Pancreas (tissue), 10 donors: ENCODE results near the gene POT1. TPM values are rescaled to one million over a fixed set of nuclear protein-coding genes. Genes with fewer than 3 reads are reported as not detected.

Experiments
- ATAC-seq, 4 donors: fragments of 200-7000 bp; cut with Tn5 transposase; one replicate each; pipeline versions ENCODE4 v1.8.0 to v1.9.1; 2020; ENCODE audit warnings: mild to moderate bottlenecking in 4 of 4, moderate library complexity in 4 of 4
- DNase-seq, 6 donors: peaks; one replicate each; pipeline ENCODE4 v3.0.0-alpha.2; 2020
- FAIRE-seq: peaks from 2 replicates; lab custom pipeline; 2012; peaks lifted over from hg19 to GRCh38; lab: Jason Lieb, UNC
- H3K27ac ChIP-seq, 4 donors: fragments of 200-600 bp; sonication (generic); 1 replicate in 3 of 4; 2 replicates in 1 of 4; pipeline versions ENCODE4 v1.5.0 to v1.8.0; 2020
- H3K27me3 ChIP-seq, 4 donors: fragments of 200-600 bp; one replicate each; pipeline ENCODE4 v1.8.0; 2021
- H3K36me3 ChIP-seq, 3 donors: fragments of 200-600 bp; sonication (generic) in 1 of 3; one replicate each; pipeline versions ENCODE4 v1.5.0 to v1.8.0; 2020 to 2021
- H3K4me1 ChIP-seq, 3 donors: fragments of 200-600 bp; one replicate each; pipeline ENCODE4 v1.8.0; 2021
- H3K4me3 ChIP-seq, 4 donors: fragments of 200-600 bp; sonication (generic) in 2 of 4; one replicate each; pipeline versions ENCODE4 v1.5.0 to v1.8.0; 2020 to 2021
- H3K9me3 ChIP-seq, 4 donors: fragments of 200-600 bp; one replicate each; pipeline ENCODE4 v1.8.0; 2021
- WGBS, 2 donors: extraction: QIAGEN DNeasy Blood & Tissue Kit; methylation state at CpG; one replicate each; pipeline ENCODE4 v1.1.7; 2013; 5-methylcytosine and 5-hydroxymethylcytosine counted together
- intact Hi-C, 3 donors: fragments of 100-400 bp; cut with DNase I; formaldehyde crosslinking; loops; one replicate each; pipeline versions ENCODE4 v1.11.1 to v1.14.2; 2022
- polyA plus RNA-seq, 2 donors: library from polyadenylated mRNA; stranded (reverse); fragments of 200-250 nt; gene quantifications; one replicate each; pipeline ENCODE4 v1.2.3, GENCODE V29; 2013
- total RNA-seq, 6 donors: library from RNA; stranded (reverse); fragmentation: NEBNext Ultra II Directional in 4 of 6; extraction: Animal tissue kit (Norgen Biotek cat#: 25700) in 4 of 6; gene quantifications; one replicate each; pipeline versions ENCODE4 v1.2.1 to v1.2.4, GENCODE V29; 2021 to 2023
- TF ChIP-seq, protein P1 (sequence below), 4 donors: fragments of 200-600 bp; sonication (generic) in 3 of 4; IDR thresholded peaks; one replicate each; pipeline versions ENCODE4 v1.5.0 to v1.8.0; 2021; ENCODE audit warnings: antibody characterized with exemption in 4 of 4
- donor health status: healthy with polysubstance abuse.
- donor health status: DM: no; HTN: no; CAD: no; lungs with moderate emphysema.
- donor health status: DM: no; HTN: no; CAD: no.
- donor health status: control.
- donor health status: control.
- donor health status: Bipolar disorder and iron deficiency.
- donor health status: DM: yes; HTN: yes; CAD: no.
- donor health status: DM: no; HTN: no; CAD: no.
- donor health status: DM: no; HTN: no; CAD: no.
- donor health status: DM: yes; HTN: yes; CAD: no.

Gene POT1
- total and polyA plus RNA-seq, 8 donors, result 2.5 to 9.8 (median 7.2) TPM

DNA sequence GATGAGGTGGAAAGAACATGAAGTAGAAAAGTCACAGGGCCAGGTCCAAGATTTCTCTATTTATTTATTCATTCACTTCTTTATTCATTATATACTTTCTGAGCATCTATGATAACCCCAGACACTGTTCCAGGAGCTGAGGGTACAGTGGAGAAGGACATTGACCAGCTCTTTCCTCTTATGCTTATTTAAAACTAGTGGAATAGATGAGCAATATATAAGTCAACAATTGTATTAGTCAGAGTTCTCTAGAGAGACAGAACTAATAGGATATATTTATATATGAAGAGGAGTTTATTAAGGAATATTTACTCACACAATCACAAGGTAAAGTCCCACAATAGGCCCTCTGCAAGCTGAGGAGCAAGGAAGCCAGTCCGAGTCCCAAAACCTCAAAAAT, 149.0 kb downstream of the POT1 start:
- H3K36me3 ChIP-seq, result no peaks in the 10 kb centered on the region

DNA sequence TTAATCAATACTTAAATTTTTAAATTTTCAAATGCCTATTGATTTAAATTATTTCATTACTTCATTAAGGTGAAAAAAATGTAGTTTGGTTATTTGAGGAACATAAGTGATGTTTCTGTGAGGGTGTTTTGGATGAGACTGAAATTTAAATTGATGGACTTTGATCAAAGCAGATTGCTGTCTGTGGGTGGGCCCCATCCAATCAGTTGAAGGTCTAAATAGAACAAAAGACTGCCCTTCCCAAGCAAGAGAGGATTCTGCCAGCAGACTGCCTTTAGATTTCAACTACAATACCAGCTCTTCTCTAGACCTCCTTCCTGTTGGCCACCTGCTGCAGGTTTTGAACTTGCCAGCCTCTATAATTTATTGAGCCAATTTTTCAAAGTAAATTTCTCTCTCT, 149.6 kb downstream of the POT1 start:
- H3K4me1 ChIP-seq, result no peaks in the 10 kb centered on the region
- H3K27me3 ChIP-seq, result no peaks in the 10 kb centered on the region
- H3K27ac ChIP-seq, result no peak overlapping the region
- intact Hi-C loops, result no loop called here
- no peak for ATAC-seq
- H3K4me3 ChIP-seq, result no peak overlapping the region
- no peaks in the 10 kb centered on the region for H3K9me3 ChIP-seq
- no peak for FAIRE-seq
- TF ChIP-seq, protein P1, sequence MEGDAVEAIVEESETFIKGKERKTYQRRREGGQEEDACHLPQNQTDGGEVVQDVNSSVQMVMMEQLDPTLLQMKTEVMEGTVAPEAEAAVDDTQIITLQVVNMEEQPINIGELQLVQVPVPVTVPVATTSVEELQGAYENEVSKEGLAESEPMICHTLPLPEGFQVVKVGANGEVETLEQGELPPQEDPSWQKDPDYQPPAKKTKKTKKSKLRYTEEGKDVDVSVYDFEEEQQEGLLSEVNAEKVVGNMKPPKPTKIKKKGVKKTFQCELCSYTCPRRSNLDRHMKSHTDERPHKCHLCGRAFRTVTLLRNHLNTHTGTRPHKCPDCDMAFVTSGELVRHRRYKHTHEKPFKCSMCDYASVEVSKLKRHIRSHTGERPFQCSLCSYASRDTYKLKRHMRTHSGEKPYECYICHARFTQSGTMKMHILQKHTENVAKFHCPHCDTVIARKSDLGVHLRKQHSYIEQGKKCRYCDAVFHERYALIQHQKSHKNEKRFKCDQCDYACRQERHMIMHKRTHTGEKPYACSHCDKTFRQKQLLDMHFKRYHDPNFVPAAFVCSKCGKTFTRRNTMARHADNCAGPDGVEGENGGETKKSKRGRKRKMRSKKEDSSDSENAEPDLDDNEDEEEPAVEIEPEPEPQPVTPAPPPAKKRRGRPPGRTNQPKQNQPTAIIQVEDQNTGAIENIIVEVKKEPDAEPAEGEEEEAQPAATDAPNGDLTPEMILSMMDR (IDR thresholded peaks at IDR 0.05), result no peak
- no peaks in the 10 kb centered on the region for H3K36me3 ChIP-seq
- no peak for DNase-seq

More for the DNA sequence above, 149.0 kb downstream of the POT1 start:
- no peak overlapping the region for H3K27ac ChIP-seq
- TF ChIP-seq, protein P1 (IDR thresholded peaks at IDR 0.05), result no peak
- no peaks in the 10 kb centered on the region for H3K9me3 ChIP-seq
- DNase-seq, result no peak
- no peaks in the 10 kb centered on the region for H3K4me1 ChIP-seq
- intact Hi-C loops, result no loop called here
- FAIRE-seq, result no peak
- no peak for ATAC-seq
- no peak overlapping the region for H3K4me3 ChIP-seq
- 83 to 93% methylated on average over 1 of the region's 1 CpG for WGBS, 2 donors
- H3K27me3 ChIP-seq, result no peaks in the 10 kb centered on the region

DNA sequence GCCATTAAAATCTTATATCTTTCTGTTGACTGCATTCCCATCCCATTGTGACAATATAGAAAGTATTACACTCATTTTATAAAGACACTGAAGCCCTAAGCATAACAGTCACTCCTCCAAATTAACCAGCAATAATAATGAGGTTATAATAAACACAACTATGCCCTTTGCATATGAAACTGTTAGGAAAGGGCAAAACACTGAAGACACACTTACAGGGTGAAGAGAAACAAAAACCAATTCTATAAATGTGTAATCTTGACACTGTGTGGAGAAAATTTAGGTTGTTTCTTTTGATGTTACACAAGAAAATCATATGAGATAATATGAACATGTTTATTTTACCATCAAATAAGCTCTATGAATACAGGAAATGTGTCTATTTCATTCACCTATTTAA, 150.0 kb downstream of the POT1 start:
- Histone ChIP-seq H3K27me3 (no peaks in the 10 kb centered on the region), H3K27ac (no peak overlapping the region), H3K4me3 (no peak overlapping the region), H3K36me3 (no peaks in the 10 kb centered on the region), H3K4me1 (no peaks in the 10 kb centered on the region), H3K9me3 (no peaks in the 10 kb centered on the region)
- TF ChIP-seq, protein P1 (IDR thresholded peaks at IDR 0.05), result no peak
- DNase-seq, result no peak
- ATAC-seq, result no peak
- FAIRE-seq, result no peak
- intact Hi-C loops, result no loop called here

DNA sequence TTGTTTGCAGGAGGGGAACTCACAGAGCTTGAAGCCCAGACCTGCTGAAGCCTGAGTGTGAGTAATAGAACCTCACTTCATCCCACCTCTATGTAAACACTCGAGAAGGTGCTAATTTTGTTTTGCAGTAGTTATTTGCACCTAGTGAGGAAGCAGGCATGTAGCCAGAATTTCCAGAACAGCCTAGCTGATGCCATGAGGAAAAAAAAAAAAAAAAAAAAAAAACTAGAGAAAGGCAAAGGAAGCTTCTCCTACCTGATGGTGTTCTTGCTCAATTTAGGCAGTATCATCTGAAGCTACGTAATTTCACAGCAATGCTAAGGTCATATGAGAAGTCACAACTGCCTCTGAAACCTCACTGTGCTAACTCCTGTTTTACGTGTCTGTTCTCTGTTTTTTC, 150.4 kb downstream of the POT1 start:
- no peak overlapping the region for H3K27ac ChIP-seq
- no peaks in the 10 kb centered on the region for H3K27me3 ChIP-seq
- no peaks in the 10 kb centered on the region for H3K4me1 ChIP-seq
- whole genome bisulfite sequencing, 2 donors, result 59 to 61% methylated on average over 3 of the region's 3 CpGs
- H3K9me3 ChIP-seq, result no peaks in the 10 kb centered on the region
- H3K4me3 ChIP-seq, result no peak overlapping the region
- FAIRE-seq, result no peak
- ATAC-seq, result no peak
- no peak for DNase-seq
- H3K36me3 ChIP-seq, result no peaks in the 10 kb centered on the region
- intact Hi-C loops, result no loop called here
- TF ChIP-seq, protein P1 (IDR thresholded peaks at IDR 0.05), result no peak

DNA sequence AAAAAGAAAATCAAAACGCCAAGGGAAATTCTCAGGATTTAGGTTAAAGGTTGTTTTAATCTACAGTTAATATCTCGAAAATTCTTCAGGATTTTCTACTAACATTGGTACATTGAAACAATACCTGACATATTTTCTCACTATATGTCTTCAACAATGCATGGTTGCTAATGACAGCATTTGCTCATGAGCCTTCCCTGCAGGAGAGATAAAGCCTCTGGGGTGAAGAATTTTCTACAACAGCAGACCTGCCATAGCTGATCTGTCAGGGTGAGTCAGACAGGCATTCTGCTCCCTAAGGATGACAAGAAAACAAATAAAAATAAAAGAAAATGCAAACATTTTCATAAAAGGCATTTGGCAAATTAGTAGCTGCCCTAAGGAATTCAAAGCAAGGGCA, 152.4 kb downstream of the POT1 start:
- no peak overlapping the region for H3K27ac ChIP-seq
- TF ChIP-seq, protein P1 (IDR thresholded peaks at IDR 0.05), result no peak

More for the DNA sequence above, 152.4 kb downstream of the POT1 start:
- intact Hi-C loops, result no loop called here
- no peaks in the 10 kb centered on the region for H3K27me3 ChIP-seq
- no peaks in the 10 kb centered on the region for H3K9me3 ChIP-seq
- ATAC-seq (no peak), DNase-seq (no peak), FAIRE-seq (no peak)
- H3K4me3 ChIP-seq, result no peak overlapping the region
- H3K36me3 ChIP-seq, result no peaks in the 10 kb centered on the region
- WGBS, 2 donors, result 70 to 83% methylated on average over 2 of the region's 2 CpGs
- no peaks in the 10 kb centered on the region for H3K4me1 ChIP-seq
